ENCODE results near the gene CDK10. TPM values are rescaled to one million over a fixed set of nuclear protein-coding genes. Genes with fewer than 3 reads are reported as not detected.

CDK10 gene
- total RNA-seq, 1 experiment from 2014 or later, result 98.0 TPM

DNA sequence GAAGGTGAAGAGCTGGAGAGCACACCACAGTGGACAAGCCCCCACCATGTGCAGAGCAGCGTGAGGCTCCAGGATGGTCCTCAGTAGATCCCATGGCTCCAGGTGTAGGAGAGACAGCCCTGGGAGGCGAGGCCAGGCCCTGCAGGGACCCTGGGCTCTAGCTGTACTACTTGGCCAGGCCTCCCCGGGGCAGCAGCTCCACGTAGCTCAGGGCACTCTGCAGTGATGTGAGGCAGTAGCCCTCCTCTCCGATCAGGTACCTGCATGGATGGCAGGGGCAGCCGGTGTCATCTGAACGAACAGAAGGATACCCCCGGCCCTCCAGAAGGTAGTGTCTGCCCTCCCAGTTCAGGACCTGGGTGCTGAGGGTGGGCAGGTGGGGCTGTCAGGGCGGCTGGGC is 21.2 kb downstream of the CDK10 start:
- no TSS peak for BruUV-seq (replicated peaks)
- CTCF ChIA-PET, result interaction anchor here (0.5 kb wide), 1 partner anchor 33 kb away, joined by 5 read pairs; no protein-coding TSS in a partner anchor
- no peak for DNase-seq (ENCODE audit: low spot score)
- POLR2A ChIA-PET (ENCODE audit: low non-redundant PET), result no interaction called here
- Histone ChIP-seq H3K9me3 (ENCODE audit: low read depth, low read length, poor library complexity, severe bottlenecking) (no peaks in the 10 kb centered on the region), H3K4me3 (ENCODE audit: low read depth, low read length, poor library complexity, severe bottlenecking) (no peak overlapping the region), H3K27me3 (replicated peaks; ENCODE audit: insufficient read depth, low read depth, low read length, poor library complexity) (no peaks in the 10 kb centered on the region), H3K36me3 (ENCODE audit: insufficient read depth, low read length, poor library complexity, severe bottlenecking) (no peaks in the 10 kb centered on the region), H3K4me1 (ENCODE audit: insufficient read depth, low read length, poor library complexity, severe bottlenecking) (peaks cover 2% of the 10 kb centered on the region), H3K27ac (ENCODE audit: low read depth, low read length, poor library complexity, severe bottlenecking) (no peak overlapping the region)
- intact Hi-C loops (cut with micrococcal nuclease; ENCODE audit: unreplicated experiment), result loop anchor here (10.0 kb wide), 2 partner anchors 157 to 207 kb away; partner anchors contain the start of gene MC1R
- no peak for TF ChIP-seq EZH2 (IDR thresholded peaks at IDR 0.05; ENCODE audit: borderline replicate concordance, low read depth, low read length, poor library complexity, severe bottlenecking)
- TF ChIP-seq CTCF (conservative IDR thresholded peaks at IDR 0.05; ENCODE audit: low read depth, low read length), result no peak

- no peak overlapping the region for H3K4me3 ChIP-seq (ENCODE audit: low read depth, low read length, poor library complexity, severe bottlenecking)
- no peak for TF ChIP-seq CTCF (conservative IDR thresholded peaks at IDR 0.05; ENCODE audit: low read depth, low read length)
- TF ChIP-seq EZH2 (IDR thresholded peaks at IDR 0.05; ENCODE audit: borderline replicate concordance, low read depth, low read length, poor library complexity, severe bottlenecking), result no peak
- no peaks in the 10 kb centered on the region for H3K9me3 ChIP-seq (ENCODE audit: low read depth, low read length, poor library complexity, severe bottlenecking)
- DNase-seq (ENCODE audit: low spot score), result no peak
- intact Hi-C loops (cut with micrococcal nuclease; ENCODE audit: unreplicated experiment), result loop anchor here (10.0 kb wide), 2 partner anchors 156 to 206 kb away; partner anchors contain the start of gene MC1R
- ChIA-PET POLR2A (ENCODE audit: low non-redundant PET) (no interaction called here), CTCF (no interaction called here)
- H3K4me1 ChIP-seq (ENCODE audit: insufficient read depth, low read length, poor library complexity, severe bottlenecking), result peaks cover 5% of the 10 kb centered on the region
- H3K27ac ChIP-seq (ENCODE audit: low read depth, low read length, poor library complexity, severe bottlenecking), result no peak overlapping the region
- no TSS peak for BruUV-seq (replicated peaks)
- no peaks in the 10 kb centered on the region for H3K27me3 ChIP-seq (replicated peaks; ENCODE audit: insufficient read depth, low read depth, low read length, poor library complexity)
- H3K36me3 ChIP-seq (ENCODE audit: insufficient read depth, low read length, poor library complexity, severe bottlenecking), result peaks cover 3% of the 10 kb centered on the region
Observed at GRCh38 chr16:89708481-89708931, 22.0 kb downstream of the CDK10 start.

GRCh38 chr16:89709166-89709565 is 22.7 kb downstream of the CDK10 start:
- H3K36me3 ChIP-seq (ENCODE audit: insufficient read depth, low read length, poor library complexity, severe bottlenecking), result peaks cover 8% of the 10 kb centered on the region
- intact Hi-C loops (cut with micrococcal nuclease; ENCODE audit: unreplicated experiment), result loop anchor here (10.0 kb wide), 2 partner anchors 156 to 206 kb away; partner anchors contain the start of gene MC1R
- DNase-seq (ENCODE audit: low spot score), result no peak
- ChIA-PET CTCF (no interaction called here), POLR2A (ENCODE audit: low non-redundant PET) (no interaction called here)
- H3K4me3 ChIP-seq (ENCODE audit: low read depth, low read length, poor library complexity, severe bottlenecking), result no peak overlapping the region
- no peaks in the 10 kb centered on the region for H3K9me3 ChIP-seq (ENCODE audit: low read depth, low read length, poor library complexity, severe bottlenecking)
- no peaks in the 10 kb centered on the region for H3K27me3 ChIP-seq (replicated peaks; ENCODE audit: insufficient read depth, low read depth, low read length, poor library complexity)
- H3K27ac ChIP-seq (ENCODE audit: low read depth, low read length, poor library complexity, severe bottlenecking), result no peak overlapping the region
- no TSS peak for BruUV-seq (replicated peaks)
- TF ChIP-seq CTCF (conservative IDR thresholded peaks at IDR 0.05; ENCODE audit: low read depth, low read length) (no peak), EZH2 (IDR thresholded peaks at IDR 0.05; ENCODE audit: borderline replicate concordance, low read depth, low read length, poor library complexity, severe bottlenecking) (no peak)
- peaks cover 5% of the 10 kb centered on the region for H3K4me1 ChIP-seq (ENCODE audit: insufficient read depth, low read length, poor library complexity, severe bottlenecking)

Data from A673 (cell line).